Erythroblast (primary cell): Measurements from ENCODE around the gene LGALS7.

Experiments used
- GATA1 ChIP-seq: IDR thresholded peaks from 2 replicates; pipeline ENCODE4 v1.6.1; 2011; ENCODE audit warnings: low read depth, mild to moderate bottlenecking, control low read depth, low read length, moderate library complexity
- POLR2A ChIP-seq: IDR thresholded peaks from 2 replicates; pipeline ENCODE4 v1.6.1; 2011; ENCODE audit warnings: mild to moderate bottlenecking, low read length

- no peak for TF ChIP-seq POLR2A
- no peak for TF ChIP-seq GATA1
These were observed 27.4 kb upstream of the LGALS7 start for GRCh38 chr19:38800577-38801347.
